Stimulated activated CD8-positive, alpha-beta memory T cell treated with anti-CD3 and anti-CD28 coated beads, Interleukin-4, amount 100 ng/mL, for 48 hours (primary cell): ENCODE measurements around the gene POLL.

Experiments used
- DNase-seq: peaks from one replicate; pipeline ENCODE4 v3.0.0-alpha.2; 2020

POLL gene

GRCh38 chr10:101560298-101561067 is 27.6 kb downstream of the POLL start:
- no peak for DNase-seq

GRCh38 chr10:101559596-101560297 is 28.3 kb downstream of the POLL start:
- no peak for DNase-seq

GRCh38 chr10:101558671-101559595 is 29.1 kb downstream of the POLL start:
- no peak for DNase-seq

DNA sequence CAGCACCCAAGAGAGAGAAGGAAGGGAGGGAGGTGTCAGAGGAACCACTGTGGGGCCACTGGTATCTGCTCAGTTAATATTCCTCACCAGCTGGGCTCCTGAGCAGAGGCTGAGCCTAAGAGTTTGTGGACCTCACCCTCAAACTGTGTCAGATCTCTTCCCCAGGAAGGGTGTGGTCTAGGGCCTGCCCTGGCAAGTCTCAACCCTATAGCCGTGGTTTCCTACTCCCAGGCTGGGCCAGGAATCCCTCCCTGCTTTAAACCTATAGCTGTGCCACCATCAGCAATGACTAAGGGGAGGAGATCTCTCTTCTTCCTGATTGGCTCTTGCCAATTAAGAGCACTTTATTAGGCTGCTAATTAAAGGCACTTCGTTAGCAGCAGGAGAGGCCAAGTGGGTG is 29.9 kb downstream of the POLL start:
- DNase-seq: no peak

DNA sequence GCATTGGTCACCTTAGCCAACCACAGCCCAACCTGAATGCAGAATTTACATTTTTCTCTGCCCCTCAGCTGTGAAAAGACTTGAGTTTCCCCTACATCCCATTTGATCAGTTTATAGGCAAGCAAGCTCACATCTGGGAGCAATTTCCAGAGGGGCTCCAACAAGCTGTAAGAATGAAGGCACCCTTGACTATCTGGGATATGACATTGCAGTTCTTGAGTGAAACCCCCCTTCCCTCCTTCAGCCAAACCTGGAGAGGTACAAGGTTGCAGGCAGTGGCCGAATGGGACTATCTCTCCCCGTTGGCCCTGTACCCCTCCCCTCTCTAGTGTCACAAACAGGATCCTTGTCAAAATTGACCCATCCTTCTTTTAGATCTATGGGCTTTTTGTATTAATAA is 30.5 kb downstream of the POLL start:
- DNase-seq: no peak

GRCh38 chr10:101552442-101552841 is 35.6 kb downstream of the POLL start:
- DNase-seq: no peak

- no peak for DNase-seq
These were observed 37.1 kb downstream of the POLL start for GRCh38 chr10:101550965-101551364.

DNA sequence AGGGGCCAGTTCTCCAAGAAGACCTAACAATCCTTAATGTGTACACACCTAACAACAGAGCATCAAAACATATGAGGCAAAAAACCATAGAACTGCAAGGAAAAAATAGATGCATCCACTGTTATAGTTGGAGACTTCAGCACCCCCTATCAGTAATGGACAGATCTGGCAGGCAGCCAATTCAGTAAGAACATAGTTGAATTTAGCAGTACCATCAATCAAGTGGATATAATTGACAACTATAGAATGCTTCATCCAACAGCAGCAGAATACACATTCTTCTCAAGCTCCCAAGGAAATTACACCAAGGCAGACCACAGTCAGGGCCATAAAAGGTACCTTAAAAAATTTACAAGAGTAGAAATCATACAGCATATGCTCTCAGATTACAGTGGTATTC is 42.2 kb downstream of the POLL start:
- DNase-seq: no peak

GRCh38 chr10:101538446-101538845 is 49.6 kb downstream of the POLL start:
- no peak for DNase-seq

GRCh38 chr10:101536800-101537199 is 51.3 kb downstream of the POLL start:
- DNase-seq: no peak

DNA sequence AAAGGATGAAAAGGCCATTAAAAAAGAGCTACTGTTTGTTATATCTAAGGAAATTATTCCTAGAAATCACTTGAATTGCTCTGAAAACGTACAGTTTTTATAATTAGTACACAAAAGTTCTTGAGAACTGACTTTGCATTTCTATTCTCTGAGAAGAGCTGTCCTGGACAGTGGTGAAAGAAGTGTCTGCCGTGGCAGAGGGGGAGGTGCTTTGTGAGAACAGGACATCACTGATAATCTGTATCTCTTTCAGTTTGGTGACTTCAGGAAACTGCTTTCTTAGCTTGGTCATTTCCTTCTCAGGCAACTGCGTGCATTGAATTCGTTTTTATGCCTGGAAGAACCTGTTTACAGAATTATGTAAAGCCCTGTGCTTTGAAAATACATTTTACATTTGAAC is 52.1 kb downstream of the POLL start:
- no peak for DNase-seq

DNA sequence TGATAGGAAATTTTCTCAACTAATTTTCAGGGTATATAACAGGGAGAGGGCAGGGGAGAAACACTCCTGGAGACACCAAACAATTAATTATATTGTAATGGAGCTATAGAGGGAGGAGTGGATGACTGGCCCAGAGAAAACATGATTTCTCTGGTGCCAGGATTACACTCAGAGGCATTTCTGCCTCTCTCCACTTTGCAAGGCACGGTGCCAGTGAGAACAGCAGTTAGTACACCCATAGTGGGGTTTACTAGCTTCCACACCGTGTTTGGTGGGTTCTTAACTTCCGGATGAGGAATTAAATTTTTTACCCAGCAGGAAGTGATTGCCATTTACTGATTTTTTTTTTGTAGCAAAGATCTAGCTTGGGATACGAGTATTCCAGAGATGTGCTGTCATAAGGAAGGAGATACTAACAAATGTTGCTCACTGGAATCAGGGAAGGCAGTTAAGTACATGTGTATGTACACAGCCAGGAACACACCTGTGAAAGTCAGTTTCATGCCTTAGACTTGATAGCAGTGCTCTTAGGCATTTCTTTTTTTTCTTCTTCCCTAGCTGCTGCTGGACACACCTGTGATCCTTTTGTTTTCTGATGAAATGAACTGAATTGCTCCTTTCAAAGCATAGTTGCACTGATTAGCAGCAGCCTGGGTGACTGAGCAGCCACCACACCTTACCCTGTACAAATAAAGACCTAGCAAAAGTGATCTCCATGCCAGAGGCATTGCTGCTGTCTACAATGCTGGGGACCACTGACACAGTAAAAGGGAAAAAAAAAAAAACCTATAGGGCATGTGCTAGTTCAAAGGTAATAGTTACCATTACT is 58.1 kb downstream of the POLL start:
- no peak for DNase-seq

- no peak for DNase-seq
These were observed 58.9 kb downstream of the POLL start for GRCh38 chr10:101529207-101529606.
